ENCODE results near the gene DPYSL3. TPM values are rescaled to one million over a fixed set of nuclear protein-coding genes. Genes with fewer than 3 reads are reported as not detected.

The DPYSL3 gene
- total and polyA plus RNA-seq, 12 donors: 3.5 to 49.7 (median 13.1) TPM

- Histone ChIP-seq H3K4me3 (no peak overlapping the region), H3K27ac (peak overlapping the region in 1 of 5 donors; percentile 3), H3K27me3 (no peaks in the 10 kb centered on the region), H3K36me3 (replicated peaks in 1 of 2) (no peaks in the 10 kb centered on the region), H3K9me3 (replicated peaks in 1 of 3) (no peaks in the 10 kb centered on the region), H3K4me1 (replicated peaks in 1 of 2) (no peaks in the 10 kb centered on the region)
- TF ChIP-seq POLR2A (IDR thresholded peaks at IDR 0.05): no peak
- TF ChIP-seq CTCF (IDR thresholded peaks at IDR 0.05): no peak
- intact Hi-C loops (cut with DNase I): no loop called here
- 54 to 67% (median 62%) methylated on average over 3 of the region's 3 CpGs for WGBS, 4 donors
- DNase-seq: no peak
These were observed 27.8 kb downstream of the DPYSL3 start for GRCh38 chr5:147481874-147482705.

- Histone ChIP-seq H3K36me3 (replicated peaks in 1 of 2) (no peaks in the 10 kb centered on the region), H3K4me3 (no peak overlapping the region), H3K27me3 (no peaks in the 10 kb centered on the region), H3K4me1 (replicated peaks in 1 of 2) (no peaks in the 10 kb centered on the region), H3K27ac (no peak overlapping the region), H3K9me3 (replicated peaks in 1 of 3) (no peaks in the 10 kb centered on the region)
- WGBS, 4 donors: 73 to 100% (median 83%) methylated on average over 1 of the region's 1 CpG
- intact Hi-C loops (cut with DNase I): no loop called here
- DNase-seq: no peak
- TF ChIP-seq CTCF (IDR thresholded peaks at IDR 0.05) (no peak), POLR2A (IDR thresholded peaks at IDR 0.05) (no peak)
These were observed 28.5 kb downstream of the DPYSL3 start for GRCh38 chr5:147481376-147481775.

- Histone ChIP-seq H3K36me3 (replicated peaks in 1 of 2) (no peaks in the 10 kb centered on the region), H3K27me3 (no peaks in the 10 kb centered on the region), H3K9me3 (replicated peaks in 1 of 3) (no peaks in the 10 kb centered on the region), H3K4me1 (replicated peaks in 1 of 2) (no peaks in the 10 kb centered on the region), H3K4me3 (no peak overlapping the region), H3K27ac (no peak overlapping the region)
- intact Hi-C loops (cut with DNase I): no loop called here
- no peak for DNase-seq
- 81 to 86% (median 83%) methylated on average over 6 of the region's 6 CpGs for WGBS, 4 donors
- TF ChIP-seq CTCF (IDR thresholded peaks at IDR 0.05): no peak
These were observed 29.9 kb downstream of the DPYSL3 start for GRCh38 chr5:147479949-147480348.

GRCh38 chr5:147479444-147479843, 30.4 kb downstream of the DPYSL3 start:
- intact Hi-C loops (cut with DNase I): no loop called here
- Histone ChIP-seq H3K9me3 (replicated peaks in 1 of 3) (no peaks in the 10 kb centered on the region), H3K4me1 (replicated peaks in 1 of 2) (no peaks in the 10 kb centered on the region), H3K27me3 (no peaks in the 10 kb centered on the region), H3K36me3 (replicated peaks in 1 of 2) (no peaks in the 10 kb centered on the region), H3K4me3 (no peak overlapping the region), H3K27ac (no peak overlapping the region)
- DNase-seq: no peak
- TF ChIP-seq POLR2A (IDR thresholded peaks at IDR 0.05) (no peak), CTCF (IDR thresholded peaks at IDR 0.05) (no peak)
